Right ventricle myocardium superior (tissue), 1 donor: Measurements from ENCODE around the gene GNG7. TPM values are rescaled to one million over a fixed set of nuclear protein-coding genes. Genes with fewer than 3 reads are reported as not detected.
A peak's percentile ranks its signal among the peaks of the same experiment; 100 is the strongest.
"Not testable (repeated sequence)": the region's sequence is repeated elsewhere in the genome, so short reads cannot be mapped to it uniquely, and the experiment has no call there.

Experiments
- ATAC-seq: fragments of 200-7000 bp; cut with Tn5 transposase; one replicate; pipeline ENCODE4 v1.9.1; 2020; ENCODE audit warnings: mild to moderate bottlenecking; ENCODE audit not compliant: poor library complexity
- DNase-seq: peaks from one replicate; pipeline ENCODE4 v3.0.0-alpha.2; 2020
- intact Hi-C: fragments of 100-400 bp; cut with DNase I; formaldehyde crosslinking; loops from one replicate; pipeline ENCODE4 v1.11.2; 2022
- total RNA-seq: library from RNA; stranded (reverse); fragmentation: NEBNext Ultra II Directional; extraction: Animal tissue kit (Norgen Biotek cat#: 25700); gene quantifications from one replicate; pipeline ENCODE4 v1.2.1, GENCODE V29; 2021
- donor health status: DM: no; HTN: yes; CAD: no; lungs with severe emphysema.

The GNG7 gene
- total RNA-seq, 1 donor from 2014 or later: 35.2 TPM

- DNase-seq: no peak
- intact Hi-C loops: no loop called here
Observed at GRCh38 chr19:2482354-2483038, 220.0 kb downstream of the GNG7 start.

GRCh38 chr19:2481466-2481865, 221.0 kb downstream of the GNG7 start:
- DNase-seq (peak; percentile 45), ATAC-seq (no peak)
- intact Hi-C loops: no loop called here

More at GRCh38 chr19:2482354-2483038, 220.0 kb downstream of the GNG7 start:
- ATAC-seq: no peak

GRCh38 chr19:2479556-2480194, 222.8 kb downstream of the GNG7 start:
- DNase-seq (no peak), ATAC-seq (no peak)
- intact Hi-C loops: loop anchor here (5.0 kb wide), 1 partner anchor 63 kb away; no protein-coding TSS in a partner anchor

- ATAC-seq (peak; percentile 32), DNase-seq (peak; percentile 91)
- intact Hi-C loops: loop anchor here (5.0 kb wide), 1 partner anchor 63 kb away; no protein-coding TSS in a partner anchor
Observed at GRCh38 chr19:2478756-2479555, 223.5 kb downstream of the GNG7 start.

GRCh38 chr19:2478278-2478755, 224.2 kb downstream of the GNG7 start:
- ATAC-seq (peak; percentile 5), DNase-seq (peak; percentile 82)

GRCh38 chr19:2477732-2478191, 224.7 kb downstream of the GNG7 start:
- DNase-seq: peak; percentile 54
- ATAC-seq: no peak
- intact Hi-C loops: loop anchor here (2.0 to 5.0 kb wide), 2 partner anchors 65 to 101 kb away; no protein-coding TSS in a partner anchor

More at GRCh38 chr19:2478278-2478755, 224.2 kb downstream of the GNG7 start:
- intact Hi-C loops: loop anchor here (5.0 kb wide), 1 partner anchor 64 kb away; no protein-coding TSS in a partner anchor

- intact Hi-C loops: loop anchor here (2.0 to 5.0 kb wide), 2 partner anchors 65 to 102 kb away; no protein-coding TSS in a partner anchor
- peak; percentile 6 for ATAC-seq
- peak; percentile 61 for DNase-seq
Observed at GRCh38 chr19:2477141-2477710, 225.3 kb downstream of the GNG7 start.

GRCh38 chr19:2476451-2477140, 225.9 kb downstream of the GNG7 start:
- intact Hi-C loops: loop anchor here (2.0 to 5.0 kb wide), 2 partner anchors 66 to 102 kb away; no protein-coding TSS in a partner anchor
- peak; percentile 1 for ATAC-seq
- peak; percentile 68 for DNase-seq

- intact Hi-C loops: loop anchor here (2.0 to 5.0 kb wide), 3 partner anchors 66 to 135 kb away; no protein-coding TSS in a partner anchor
- DNase-seq (peak; percentile 98), ATAC-seq (peak; percentile 81)
Observed at GRCh38 chr19:2475702-2476450, 226.6 kb downstream of the GNG7 start, which contains the start of gene GADD45B. TSS of gene GADD45B (plus strand) at chr19:2476127. CDS start at chr19:2476359, 232 bp downstream.

GRCh38 chr19:2475018-2475701, 227.3 kb downstream of the GNG7 start:
- intact Hi-C loops: loop anchor here (2.0 to 5.0 kb wide), 2 partner anchors 67 to 136 kb away; no protein-coding TSS in a partner anchor
- ATAC-seq (peak; percentile 41), DNase-seq (peak; percentile 78)

GRCh38 chr19:2474232-2475017, 228.1 kb downstream of the GNG7 start:
- intact Hi-C loops: loop anchor here (2.0 to 5.0 kb wide), 2 partner anchors 68 to 136 kb away; no protein-coding TSS in a partner anchor
- DNase-seq (peak; percentile 93), ATAC-seq (peak; percentile 72)

GRCh38 chr19:2469915-2470200, 232.6 kb downstream of the GNG7 start:
- DNase-seq, ATAC-seq, intact Hi-C loops: not testable (repeated sequence)

GRCh38 chr19:2469102-2469914, 233.2 kb downstream of the GNG7 start:
- ATAC-seq: no peak
- intact Hi-C loops: no loop called here
- no peak for DNase-seq

GRCh38 chr19:2468596-2468995, 233.9 kb downstream of the GNG7 start:
- ATAC-seq: no peak
- DNase-seq: no peak
- intact Hi-C loops: no loop called here

- intact Hi-C loops: no loop called here
- DNase-seq: no peak
- ATAC-seq: no peak
Observed at GRCh38 chr19:2464389-2464788, 238.1 kb downstream of the GNG7 start.
